Gastroesophageal sphincter (tissue), 2 donors: Measurements from ENCODE around the gene TRMU.

ENCODE experiments used
- EP300 ChIP-seq: sonication (generic); formaldehyde crosslinking; IDR thresholded peaks from one replicate; pipeline ENCODE4 v1.6.1; 2017; ENCODE audit warnings: antibody characterized with exemption, mild to moderate bottlenecking
- POLR2A ChIP-seq, 2 donors: fragments of 450-650 bp; IDR thresholded peaks; one replicate each; pipeline ENCODE4 v1.6.1; 2017; ENCODE audit warnings: antibody characterized with exemption in 2 of 2, mild to moderate bottlenecking in 2 of 2, moderate library complexity in 1 of 2
- POLR2AphosphoS5 ChIP-seq: sonication (generic); formaldehyde crosslinking; IDR thresholded peaks from one replicate; pipeline ENCODE4 v1.6.1; 2017; ENCODE audit warnings: antibody characterized with exemption

DNA sequence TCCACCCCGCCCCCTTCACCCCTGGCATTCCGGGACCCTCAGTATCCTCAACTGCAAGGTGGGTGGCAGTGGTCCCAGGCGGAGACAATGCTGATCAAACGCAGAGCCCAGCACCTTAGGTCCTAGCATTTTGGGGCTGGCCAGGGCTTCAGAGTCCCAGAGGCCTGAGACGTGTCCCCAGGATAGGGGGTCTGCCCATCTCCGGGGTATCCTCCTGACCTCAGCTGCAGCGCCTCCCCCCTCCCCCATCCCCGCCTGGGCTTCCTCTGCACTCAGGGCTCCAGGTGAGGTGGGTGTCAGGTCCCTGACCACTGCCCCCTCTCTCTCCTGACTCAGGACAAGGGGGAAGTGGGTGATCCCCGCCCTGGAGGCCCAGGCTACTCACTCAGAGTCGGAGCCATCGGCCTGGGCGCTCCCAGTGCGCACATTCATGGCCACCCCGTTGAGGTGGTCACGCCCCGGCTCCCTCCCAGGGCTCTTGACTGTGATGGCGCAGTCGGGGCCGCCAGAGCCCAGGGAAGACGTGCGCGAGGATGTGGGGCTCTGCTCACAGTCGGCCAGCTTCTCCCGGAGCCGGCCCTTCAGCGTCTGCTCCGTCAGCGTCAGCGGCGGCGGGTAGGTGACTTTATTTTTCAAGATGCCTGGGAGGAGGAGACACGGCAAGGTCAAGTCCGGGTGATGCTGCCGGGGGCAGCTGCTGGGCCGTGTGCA lies 28.3 kb downstream of the TRMU start:
- TF ChIP-seq EP300 (no peak), POLR2A (IDR thresholded peaks at IDR 0.05) (no peak), POLR2AphosphoS5 (no peak)
